Adipocyte (in vitro differentiated cells): Measurements from ENCODE around the gene LCT.
A peak's percentile ranks its signal among the peaks of the same experiment; 100 is the strongest.

Source experiments
- DNase-seq: peaks from one replicate; pipeline ENCODE4 v3.0.0-alpha.2; 2015; ENCODE audit warnings: low read depth
- H3K27me3 ChIP-seq: replicated peaks from 2 replicates; pipeline ENCODE4 v1.7.0; 2013; ENCODE audit warnings: mild to moderate bottlenecking, low read length, moderate library complexity; ENCODE audit not compliant: control insufficient read depth, insufficient read depth
- H3K36me3 ChIP-seq: 2 replicates; pipeline ENCODE4 v1.7.0; 2013; ENCODE audit warnings: low read length, mild to moderate bottlenecking, moderate library complexity; ENCODE audit not compliant: control insufficient read depth, insufficient read depth, severe bottlenecking
- H3K4me1 ChIP-seq: 2 replicates; pipeline ENCODE4 v1.7.0; 2013; ENCODE audit warnings: mild to moderate bottlenecking, low read length, moderate library complexity; ENCODE audit not compliant: control insufficient read depth, insufficient read depth
- H3K4me3 ChIP-seq: 2 replicates; pipeline ENCODE4 v1.7.0; 2013; ENCODE audit warnings: mild to moderate bottlenecking, low read length, moderate library complexity
- H3K9ac ChIP-seq: 2 replicates; pipeline ENCODE4 v1.7.0; 2013; ENCODE audit warnings: mild to moderate bottlenecking, low read length, moderate library complexity
- H3K9me3 ChIP-seq: 2 replicates; pipeline ENCODE4 v1.7.0; 2013; ENCODE audit warnings: mild to moderate bottlenecking, low read length, moderate library complexity; ENCODE audit not compliant: control insufficient read depth

The LCT gene

DNA sequence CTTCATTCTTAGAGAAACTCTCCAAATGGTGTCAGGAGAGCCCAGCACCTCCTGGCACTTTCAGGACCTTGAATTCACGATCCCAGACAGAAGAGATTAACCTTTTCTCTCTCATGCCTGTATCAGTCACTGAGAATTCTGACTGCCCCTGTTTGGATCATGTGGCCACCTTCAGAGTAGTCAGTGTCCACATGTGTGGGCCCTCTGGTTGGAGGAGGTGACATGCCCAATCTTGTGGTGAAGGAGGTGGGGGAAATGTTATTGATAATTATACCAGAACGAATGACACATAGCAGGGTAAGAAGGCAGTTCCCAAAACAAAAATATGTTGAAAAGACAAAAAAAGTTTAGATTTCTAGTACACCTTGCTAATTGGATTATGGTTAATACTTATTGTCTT, 63.7 kb downstream of the LCT start:
- DNase-seq = no peak
- Histone ChIP-seq H3K36me3 (peaks cover 87% of the 10 kb centered on the region), H3K4me1 (peaks cover 16% of the 10 kb centered on the region), H3K4me3 (no peak overlapping the region), H3K9me3 (no peaks in the 10 kb centered on the region), H3K27me3 (no peaks in the 10 kb centered on the region), H3K9ac (no peak overlapping the region)

GRCh38 chr2:135768863-135769262, 68.1 kb downstream of the LCT start:
- peaks cover 93% of the 10 kb centered on the region for H3K36me3 ChIP-seq
- H3K9ac ChIP-seq = no peak overlapping the region
- no peak overlapping the region for H3K4me3 ChIP-seq
- DNase-seq = no peak
- H3K4me1 ChIP-seq = no peaks in the 10 kb centered on the region
- no peaks in the 10 kb centered on the region for H3K27me3 ChIP-seq
- no peaks in the 10 kb centered on the region for H3K9me3 ChIP-seq

- Histone ChIP-seq H3K27me3 (no peaks in the 10 kb centered on the region), H3K36me3 (peaks cover 90% of the 10 kb centered on the region), H3K4me3 (no peak overlapping the region), H3K9me3 (no peaks in the 10 kb centered on the region), H3K4me1 (no peaks in the 10 kb centered on the region), H3K9ac (no peak overlapping the region)
- no peak for DNase-seq
Measured at GRCh38 chr2:135762530-135762929, 74.5 kb downstream of the LCT start.

DNA sequence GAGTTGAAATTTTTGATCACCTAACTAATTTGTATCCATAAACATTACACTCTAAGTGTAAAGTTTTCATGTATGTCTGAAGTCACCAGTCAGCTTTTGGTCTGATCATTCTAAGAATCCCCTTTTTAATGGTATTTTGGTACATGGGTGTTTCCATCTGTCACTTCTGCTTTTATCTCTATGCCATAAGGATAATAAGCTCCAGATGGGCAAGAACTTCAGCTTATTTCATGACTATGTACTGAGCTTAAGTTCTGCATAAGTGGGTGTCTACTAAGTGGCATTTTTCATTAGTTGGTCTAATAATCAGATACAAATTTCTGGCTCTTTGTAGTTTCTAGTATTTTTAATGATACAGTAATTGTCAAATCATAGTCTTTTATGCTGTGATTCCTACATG, 75.0 kb downstream of the LCT start:
- H3K9ac ChIP-seq = no peak overlapping the region
- DNase-seq = no peak
- H3K4me3 ChIP-seq = no peak overlapping the region
- H3K36me3 ChIP-seq = peaks cover 90% of the 10 kb centered on the region
- H3K9me3 ChIP-seq = peaks cover 4% of the 10 kb centered on the region
- no peaks in the 10 kb centered on the region for H3K27me3 ChIP-seq
- no peaks in the 10 kb centered on the region for H3K4me1 ChIP-seq

DNA sequence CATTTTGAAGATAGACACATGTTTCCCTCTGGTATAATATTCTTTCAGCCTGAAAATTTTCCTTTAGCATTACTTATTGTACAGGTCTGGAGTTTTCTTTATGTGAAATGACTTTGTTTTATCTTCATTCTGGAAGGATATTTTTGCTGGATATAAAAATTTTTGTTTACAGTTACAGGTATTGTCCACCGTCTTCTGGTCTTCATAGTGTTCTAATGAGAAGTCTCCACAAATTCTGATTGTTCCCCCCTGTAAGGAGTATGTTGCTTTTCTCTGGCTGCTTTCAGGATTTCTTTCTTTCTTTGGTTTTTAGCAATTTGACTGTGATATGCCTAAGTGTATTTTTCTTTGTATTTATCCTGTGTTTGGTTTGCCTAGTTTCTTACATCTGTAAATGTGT, 80.3 kb downstream of the LCT start:
- Histone ChIP-seq H3K27me3 (no peaks in the 10 kb centered on the region), H3K4me3 (no peak overlapping the region), H3K36me3 (peaks cover 92% of the 10 kb centered on the region), H3K4me1 (no peaks in the 10 kb centered on the region), H3K9me3 (peaks cover 14% of the 10 kb centered on the region), H3K9ac (no peak overlapping the region)
- DNase-seq = no peak

GRCh38 chr2:135755573-135755972, 81.4 kb downstream of the LCT start:
- no peaks in the 10 kb centered on the region for H3K27me3 ChIP-seq
- H3K4me1 ChIP-seq = no peaks in the 10 kb centered on the region
- H3K36me3 ChIP-seq = peaks cover 85% of the 10 kb centered on the region
- no peak for DNase-seq
- H3K9ac ChIP-seq = no peak overlapping the region
- H3K9me3 ChIP-seq = peaks cover 14% of the 10 kb centered on the region
- no peak overlapping the region for H3K4me3 ChIP-seq

- Histone ChIP-seq H3K27me3 (no peaks in the 10 kb centered on the region), H3K9ac (no peak overlapping the region), H3K4me3 (no peak overlapping the region), H3K36me3 (peaks cover 34% of the 10 kb centered on the region), H3K4me1 (peaks cover 31% of the 10 kb centered on the region), H3K9me3 (no peaks in the 10 kb centered on the region)
- DNase-seq = peak; percentile 64
Measured at GRCh38 chr2:135745545-135745944, 91.4 kb downstream of the LCT start.

- no peaks in the 10 kb centered on the region for H3K27me3 ChIP-seq
- H3K9ac ChIP-seq = no peak overlapping the region
- no peaks in the 10 kb centered on the region for H3K9me3 ChIP-seq
- peak; percentile 37 for DNase-seq
- peaks cover 30% of the 10 kb centered on the region for H3K36me3 ChIP-seq
- H3K4me3 ChIP-seq = peak overlapping the region; percentile 91
- H3K4me1 ChIP-seq = peaks cover 31% of the 10 kb centered on the region
Measured at GRCh38 chr2:135744760-135745314, 92.1 kb downstream of the LCT start.

DNA sequence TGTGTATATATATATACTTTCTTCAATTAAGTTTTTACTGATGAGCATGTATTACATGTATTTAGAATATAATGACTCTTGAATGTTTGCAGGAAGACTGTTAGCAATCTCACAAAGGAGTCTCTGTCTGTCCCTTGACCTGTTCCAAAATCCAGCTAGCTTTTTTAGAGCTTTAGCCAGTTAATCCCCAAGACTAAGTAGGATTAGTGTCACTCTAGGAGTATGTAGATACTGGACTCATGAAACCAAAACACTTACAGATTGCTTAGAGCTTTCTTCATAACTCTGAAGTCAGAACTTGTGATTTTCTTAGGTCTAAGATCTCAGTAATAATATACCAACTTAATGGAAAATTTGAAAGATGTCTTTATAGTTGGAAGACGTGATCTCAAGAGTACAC, 93.1 kb downstream of the LCT start:
- Histone ChIP-seq H3K27me3 (no peaks in the 10 kb centered on the region), H3K4me3 (peak overlapping the region; percentile 91), H3K9me3 (no peaks in the 10 kb centered on the region), H3K4me1 (peaks cover 31% of the 10 kb centered on the region), H3K36me3 (peaks cover 20% of the 10 kb centered on the region), H3K9ac (peak overlapping the region; percentile 31)
- peak; percentile 58 for DNase-seq

DNA sequence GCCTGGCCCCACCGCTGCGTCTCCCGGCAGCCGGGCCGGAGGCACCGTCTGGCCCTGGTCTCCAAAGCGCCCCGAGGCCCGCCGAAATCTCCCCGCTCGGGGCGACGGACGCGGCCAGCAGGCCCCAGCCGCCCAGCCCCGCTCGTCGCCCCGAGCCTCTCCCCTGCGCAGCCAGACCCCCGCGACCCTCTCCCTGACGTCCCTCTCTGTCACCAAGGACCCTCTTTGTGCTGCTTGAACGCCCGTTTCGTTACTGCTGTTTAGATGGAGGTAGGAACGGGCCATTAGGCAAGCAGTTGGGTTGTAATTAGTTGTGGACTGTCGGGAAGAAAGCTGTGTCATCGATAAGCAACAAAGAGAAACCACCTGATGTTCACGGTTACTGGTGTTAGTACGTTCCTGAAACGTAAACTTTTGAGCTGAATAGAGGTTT, 94.6 kb downstream of the LCT start:
- Histone ChIP-seq H3K4me3 (peak overlapping the region; percentile 91), H3K9ac (peak overlapping the region; percentile 92), H3K9me3 (no peaks in the 10 kb centered on the region), H3K27me3 (no peaks in the 10 kb centered on the region), H3K4me1 (peaks cover 31% of the 10 kb centered on the region), H3K36me3 (peaks cover 9% of the 10 kb centered on the region)
- DNase-seq = peak; percentile 73

DNA sequence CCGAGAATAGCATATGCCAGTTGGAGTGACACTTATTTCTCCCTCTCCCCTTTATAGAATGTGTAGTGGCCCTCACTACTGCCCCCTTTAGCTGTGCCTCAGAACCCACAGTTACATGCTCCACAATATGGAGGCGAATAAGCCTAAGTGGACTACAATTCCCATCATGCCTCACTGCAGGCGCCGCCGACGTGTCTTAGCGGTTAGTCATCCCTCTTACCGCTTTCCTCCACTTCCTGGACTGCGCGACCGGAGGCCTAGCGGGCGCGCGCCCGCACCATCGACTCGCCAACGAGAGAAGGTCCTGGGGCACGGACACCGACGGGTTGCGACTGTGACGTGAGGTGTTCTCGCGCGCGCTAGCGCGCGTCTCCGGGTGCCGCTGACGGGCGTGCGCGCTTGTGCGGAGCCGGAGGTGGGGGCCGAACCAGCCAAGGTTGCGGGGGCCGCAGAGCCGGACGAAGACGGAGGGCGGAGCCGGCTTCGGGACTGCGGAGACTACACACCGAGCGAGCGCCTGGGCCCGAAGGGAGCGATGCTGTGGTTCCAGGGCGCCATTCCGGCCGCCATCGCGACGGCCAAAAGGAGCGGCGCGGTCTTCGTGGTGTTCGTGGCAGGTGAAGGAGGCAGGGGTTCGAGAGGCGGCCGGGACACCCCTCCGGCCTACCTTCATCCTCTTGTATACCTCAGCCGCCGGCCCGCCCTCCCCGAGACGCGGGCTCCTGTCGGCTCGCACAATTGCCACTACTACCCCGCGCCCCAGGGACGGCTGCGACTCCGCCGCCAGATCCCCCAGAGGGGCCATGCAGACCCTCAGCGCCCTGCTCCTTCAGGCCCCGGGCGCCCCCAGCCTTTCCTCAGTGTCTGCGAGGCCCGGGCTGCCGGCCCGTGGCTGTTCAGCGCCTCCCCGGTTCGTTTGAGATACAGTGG, 95.3 kb downstream of the LCT start, which contains the start of gene UBXN4:
TSS of gene UBXN4 (plus strand) at position 461 of the 930 bp plus-strand sequence. CDS start at position 536, 75 bp downstream.
- peak; percentile 99 for DNase-seq
- Histone ChIP-seq H3K4me3 (peak within 1 kb of the TSS; percentile 91), H3K9ac (peak within 1 kb of the TSS; percentile 92), H3K4me1 (peaks cover 31% of the 10 kb centered on the region), H3K36me3 (peaks cover 6% of the 10 kb centered on the region), H3K27me3 (no peaks in the 10 kb centered on the region), H3K9me3 (no peaks in the 10 kb centered on the region)
